Activated T-helper 1 cell treated with anti-CD3 and anti-CD28 coated beads, Interleukin-12 subunit alpha, Interleukin-12 subunit beta, Interleukin-2, Interleukin-4 antibody, amounts not matched to agents 30 ng/mL and 10 ng/mL and 1 ng/mL, durations not matched to agents 14 hours and 24 hours and 36 hours (primary cell): ENCODE measurements around the gene CELF4. TPM values are rescaled to one million over a fixed set of nuclear protein-coding genes. Genes with fewer than 3 reads are reported as not detected.

ENCODE experiments used
- DNase-seq: peaks from one replicate; pipeline ENCODE4 v3.0.0; 2021; ENCODE audit warnings: low spot score
- H3K27ac Mint-ChIP-seq: one replicate; pipeline ENCODE4 v1.8.0; 2021; ENCODE audit warnings: mild to moderate bottlenecking, mixed read lengths
- H3K27me3 Mint-ChIP-seq: one replicate; pipeline ENCODE4 v1.8.0; 2022; ENCODE audit warnings: mild to moderate bottlenecking, moderate library complexity, mixed read lengths; ENCODE audit not compliant: insufficient read depth
- H3K36me3 Mint-ChIP-seq: one replicate; pipeline ENCODE4 v1.8.0; 2021; ENCODE audit warnings: low read depth, mixed read lengths
- H3K4me1 Mint-ChIP-seq: one replicate; pipeline ENCODE4 v1.8.0; 2021; ENCODE audit warnings: low read depth, mixed read lengths
- H3K4me3 Mint-ChIP-seq: one replicate; pipeline ENCODE4 v1.8.0; 2021; ENCODE audit warnings: mild to moderate bottlenecking, moderate library complexity, mixed read lengths
- H3K9me3 Mint-ChIP-seq: one replicate; pipeline ENCODE4 v1.8.0; 2021; ENCODE audit warnings: mixed read lengths
- intact Hi-C: fragments of 100-400 bp; cut with micrococcal nuclease; formaldehyde crosslinking; loops from one replicate; pipeline ENCODE4 v1.15.1; 2024
- total RNA-seq: library from RNA; stranded (reverse); gene quantifications from 2 replicates; pipeline ENCODE4 v1.2.3, GENCODE V29; 2022

CELF4 gene
- total RNA-seq, 1 donor from 2014 or later, result not detected

DNA sequence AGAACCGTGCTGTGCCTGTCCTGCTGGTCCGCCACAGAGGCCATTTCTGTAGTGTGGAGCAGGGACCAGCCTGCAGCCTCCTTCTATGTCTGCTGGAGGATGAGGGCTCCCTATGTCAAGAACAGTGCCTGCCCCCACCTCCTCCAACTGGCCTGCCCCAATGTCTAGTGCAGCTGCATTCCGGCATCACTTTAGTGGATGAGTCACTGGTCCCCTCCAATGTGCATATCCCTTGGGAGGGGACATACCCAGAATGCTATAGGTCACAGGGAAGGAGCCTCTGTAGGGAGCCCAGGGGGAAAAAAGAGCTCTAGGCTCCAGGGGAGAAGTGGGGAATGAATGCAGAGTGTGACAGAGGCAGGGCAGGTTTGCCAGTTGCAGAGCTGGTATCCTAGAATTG, 219.6 kb downstream of the CELF4 start:
- Mint-ChIP-seq H3K27ac (no peak overlapping the region), H3K4me3 (no peak overlapping the region), H3K9me3 (no peaks in the 10 kb centered on the region), H3K27me3 (no peaks in the 10 kb centered on the region), H3K4me1 (no peaks in the 10 kb centered on the region), H3K36me3 (no peaks in the 10 kb centered on the region)
- intact Hi-C loops, result no loop called here
- no peak for DNase-seq

DNA sequence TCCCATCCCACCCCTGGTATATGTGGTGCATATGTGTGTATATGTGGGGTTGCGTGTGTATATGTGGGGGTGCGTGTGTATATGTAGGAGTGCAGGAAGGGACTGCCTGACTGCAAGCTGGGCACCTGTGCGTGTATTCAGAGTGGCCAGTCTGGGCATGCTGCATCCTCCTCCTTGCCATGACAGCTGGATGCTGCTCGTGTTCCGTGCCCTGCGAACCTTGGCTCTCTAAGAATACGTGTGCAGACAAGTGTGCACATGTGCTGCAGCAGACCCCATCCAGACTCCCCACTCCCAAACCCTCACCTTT, 222.1 kb downstream of the CELF4 start:
- H3K27ac Mint-ChIP-seq, result no peak overlapping the region
- no peaks in the 10 kb centered on the region for H3K9me3 Mint-ChIP-seq
- DNase-seq, result no peak
- no peak overlapping the region for H3K4me3 Mint-ChIP-seq
- intact Hi-C loops, result loop anchor here (2.0 kb wide), 1 partner anchor 401 kb away; no protein-coding TSS in a partner anchor
- H3K36me3 Mint-ChIP-seq, result no peaks in the 10 kb centered on the region
- peaks cover 2% of the 10 kb centered on the region for H3K27me3 Mint-ChIP-seq
- no peaks in the 10 kb centered on the region for H3K4me1 Mint-ChIP-seq

DNA sequence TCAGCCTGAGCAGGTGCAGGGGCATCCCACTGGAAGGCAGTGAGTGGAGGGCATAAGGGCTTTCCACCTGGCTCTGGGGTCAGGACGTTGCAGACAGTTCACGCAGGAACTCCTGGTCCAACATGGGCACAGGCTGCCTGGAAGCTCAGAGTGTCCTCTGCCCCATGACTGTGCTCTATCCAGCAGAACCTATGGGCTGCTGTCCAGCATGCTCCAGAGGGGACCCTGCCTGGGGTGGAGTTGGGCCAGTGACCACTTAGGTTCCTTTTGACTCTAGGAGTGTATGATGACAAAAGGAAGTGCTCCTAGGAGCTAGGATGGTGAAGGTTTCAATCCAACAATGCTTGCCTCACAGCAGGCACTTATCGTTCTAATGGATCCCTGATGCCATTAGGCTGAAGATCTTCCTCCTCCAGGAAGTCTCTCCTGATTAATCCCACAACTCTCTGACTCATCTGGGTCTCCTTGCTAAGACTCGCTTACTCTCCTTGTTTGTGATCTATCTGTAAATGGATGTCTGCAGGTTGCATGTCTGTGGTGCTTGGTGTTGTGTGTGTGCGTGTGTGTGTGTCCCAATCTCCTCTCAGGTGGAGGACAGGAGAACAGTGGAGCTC, 224.0 kb downstream of the CELF4 start:
- no peak for DNase-seq
- intact Hi-C loops, result loop anchor here (2.0 kb wide), 1 partner anchor 399 kb away; no protein-coding TSS in a partner anchor
- no peak overlapping the region for H3K27ac Mint-ChIP-seq
- H3K9me3 Mint-ChIP-seq, result no peaks in the 10 kb centered on the region
- H3K27me3 Mint-ChIP-seq, result peaks cover 2% of the 10 kb centered on the region
- H3K4me3 Mint-ChIP-seq, result no peak overlapping the region
- no peaks in the 10 kb centered on the region for H3K4me1 Mint-ChIP-seq
- H3K36me3 Mint-ChIP-seq, result no peaks in the 10 kb centered on the region

DNA sequence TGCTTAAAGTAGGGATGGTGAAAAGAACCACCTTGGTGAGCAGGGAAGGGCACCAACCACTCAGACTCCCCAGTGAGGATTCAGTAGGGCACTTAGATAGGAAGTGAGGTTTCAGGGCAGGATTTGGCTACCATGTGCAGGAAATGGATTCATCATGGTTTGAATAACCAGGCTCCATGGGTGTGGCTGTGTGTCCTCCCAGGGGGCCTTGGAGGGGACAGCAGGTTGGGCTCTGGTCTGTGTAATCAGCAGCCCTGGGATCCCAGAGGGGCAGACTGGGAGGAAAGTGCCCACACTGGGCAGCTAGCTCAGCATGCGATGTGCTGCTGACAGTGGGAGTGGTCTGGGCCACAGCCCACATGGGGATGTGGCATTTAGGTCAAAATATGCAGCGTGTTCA, 224.6 kb downstream of the CELF4 start:
- Mint-ChIP-seq H3K27ac (no peak overlapping the region), H3K9me3 (no peaks in the 10 kb centered on the region)
- intact Hi-C loops, result no loop called here

DNA sequence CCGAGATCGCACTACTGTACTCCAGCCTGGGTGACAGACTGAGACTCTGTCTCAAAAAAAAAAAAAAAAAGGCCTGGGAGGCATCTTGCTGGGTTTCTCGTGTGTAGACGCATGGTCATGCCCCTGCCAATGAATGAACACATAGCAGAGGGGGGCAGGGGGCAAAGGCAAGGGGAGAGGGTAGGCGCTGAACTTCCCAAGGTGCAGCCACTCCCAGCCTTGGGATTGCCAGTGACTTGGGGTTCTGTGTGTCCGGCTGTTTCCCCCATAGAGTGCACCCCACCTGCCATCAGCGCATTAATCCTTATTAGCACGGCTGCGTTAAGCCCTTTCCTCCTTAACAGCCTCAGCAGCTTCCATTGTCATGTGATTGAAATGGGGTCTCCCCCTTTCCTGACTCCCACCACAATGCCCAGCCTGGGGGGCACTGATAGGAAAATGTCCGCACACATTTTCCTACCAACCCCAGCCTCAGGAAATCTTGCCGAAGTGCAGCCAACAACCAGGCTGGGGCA, 225.8 kb downstream of the CELF4 start:
- Mint-ChIP-seq H3K4me3 (no peak overlapping the region), H3K27me3 (peaks cover 2% of the 10 kb centered on the region), H3K27ac (no peak overlapping the region), H3K36me3 (no peaks in the 10 kb centered on the region), H3K9me3 (no peaks in the 10 kb centered on the region), H3K4me1 (no peaks in the 10 kb centered on the region)
- intact Hi-C loops, result no loop called here
- no peak for DNase-seq

More for the DNA sequence above, 224.6 kb downstream of the CELF4 start:
- no peak for DNase-seq
- Mint-ChIP-seq H3K4me1 (no peaks in the 10 kb centered on the region), H3K27me3 (peaks cover 2% of the 10 kb centered on the region), H3K4me3 (no peak overlapping the region), H3K36me3 (no peaks in the 10 kb centered on the region)

DNA sequence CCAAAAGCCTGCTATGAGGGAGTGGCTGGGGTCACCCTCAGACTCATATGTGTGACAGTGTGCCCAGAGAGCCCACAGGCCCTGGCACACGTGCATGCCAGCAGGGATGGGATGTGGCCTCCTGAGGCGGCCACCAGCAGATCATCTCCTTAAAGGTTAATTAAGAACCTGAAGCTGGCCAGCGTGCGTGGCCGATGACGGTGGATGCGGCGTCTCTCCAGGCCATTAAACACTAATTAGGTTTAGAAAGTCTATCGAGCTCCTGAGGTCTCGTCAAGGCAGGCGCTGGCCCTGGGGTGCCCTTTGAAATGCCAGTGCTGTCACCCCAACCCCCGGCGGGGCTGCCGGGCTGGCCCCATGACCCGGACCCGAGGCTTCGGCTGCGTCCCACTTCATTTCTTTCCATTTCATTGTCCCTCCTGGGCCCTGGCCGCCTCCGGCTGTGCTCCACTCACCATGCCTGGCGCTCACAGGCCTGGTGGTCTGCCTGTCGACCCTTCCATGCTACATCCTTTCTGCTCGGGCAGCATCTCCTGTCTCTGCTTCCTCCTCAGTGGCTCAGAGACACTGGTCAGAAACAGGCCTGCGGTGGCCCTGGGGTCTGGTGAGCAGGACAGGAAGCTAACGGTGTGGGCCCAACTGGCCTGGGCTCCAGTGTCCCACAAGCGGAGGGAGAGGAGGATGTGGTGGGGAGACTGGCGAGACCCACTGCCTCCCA, 228.9 kb downstream of the CELF4 start:
- Mint-ChIP-seq H3K4me3 (no peak overlapping the region), H3K27me3 (peaks cover 4% of the 10 kb centered on the region), H3K4me1 (no peaks in the 10 kb centered on the region), H3K9me3 (no peaks in the 10 kb centered on the region), H3K36me3 (no peaks in the 10 kb centered on the region), H3K27ac (no peak overlapping the region)
- intact Hi-C loops, result no loop called here
- DNase-seq, result no peak

DNA sequence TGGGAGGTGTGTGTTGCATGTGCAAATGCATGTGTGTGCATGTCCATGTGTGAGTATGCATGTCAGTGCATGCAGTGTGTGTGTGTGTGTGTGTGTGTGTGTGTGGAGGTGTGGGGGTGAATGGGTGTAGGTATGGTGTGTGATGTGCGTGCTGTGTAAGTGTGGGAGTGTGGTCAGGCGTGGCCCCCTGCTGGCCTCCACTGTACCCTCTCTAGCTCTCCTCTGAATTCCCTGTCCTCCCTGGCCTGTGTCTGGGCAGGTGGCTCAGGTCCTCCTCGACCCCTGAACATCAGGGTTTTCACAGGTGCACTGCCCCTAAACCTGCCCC, 230.2 kb downstream of the CELF4 start:
- H3K4me1 Mint-ChIP-seq, result no peaks in the 10 kb centered on the region
- no peak overlapping the region for H3K4me3 Mint-ChIP-seq
- no peak overlapping the region for H3K27ac Mint-ChIP-seq
- no peaks in the 10 kb centered on the region for H3K9me3 Mint-ChIP-seq
- peaks cover 4% of the 10 kb centered on the region for H3K27me3 Mint-ChIP-seq
- intact Hi-C loops, result no loop called here
- no peak for DNase-seq
- H3K36me3 Mint-ChIP-seq, result no peaks in the 10 kb centered on the region

DNA sequence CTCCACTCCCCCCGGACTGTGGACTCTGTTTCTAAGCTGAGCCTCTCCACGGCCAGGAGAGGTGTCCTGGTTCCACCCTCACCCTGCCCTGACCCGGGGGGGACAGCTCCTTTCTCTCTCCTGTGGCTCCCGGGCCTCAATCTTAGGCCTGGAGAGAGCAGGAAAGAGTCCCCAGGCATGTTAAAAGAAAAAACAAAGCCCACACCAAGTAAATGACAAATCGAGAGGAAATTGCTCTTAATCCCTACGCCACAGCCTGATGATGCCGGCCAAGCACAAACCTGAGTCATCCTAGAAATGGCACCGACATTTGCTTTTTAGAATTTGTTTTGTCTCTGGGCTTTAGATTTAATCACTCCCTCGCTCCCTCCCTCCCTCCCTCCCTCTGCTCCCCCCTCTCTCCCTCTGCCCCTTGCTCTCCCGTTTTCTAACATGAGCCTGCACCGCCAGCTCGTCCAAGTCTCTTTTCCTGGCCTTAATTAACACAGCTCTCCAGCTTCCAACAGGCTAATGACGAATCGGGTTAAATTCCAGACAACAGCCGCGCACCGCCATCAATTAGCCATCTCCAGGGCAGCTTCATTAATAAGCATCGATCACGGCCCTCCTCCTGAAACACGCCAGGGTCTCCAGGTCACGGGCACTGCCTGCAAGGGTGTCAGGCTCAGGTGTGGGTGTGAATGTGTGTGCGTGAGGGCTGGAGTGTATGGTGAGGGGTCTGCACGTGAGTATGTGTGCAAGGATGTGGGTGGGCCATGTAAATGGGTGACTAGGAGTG, 230.8 kb downstream of the CELF4 start:
- Mint-ChIP-seq H3K27ac (no peak overlapping the region), H3K27me3 (peaks cover 4% of the 10 kb centered on the region), H3K4me1 (no peaks in the 10 kb centered on the region), H3K9me3 (no peaks in the 10 kb centered on the region), H3K4me3 (no peak overlapping the region), H3K36me3 (no peaks in the 10 kb centered on the region)
- intact Hi-C loops, result no loop called here
- no peak for DNase-seq

DNA sequence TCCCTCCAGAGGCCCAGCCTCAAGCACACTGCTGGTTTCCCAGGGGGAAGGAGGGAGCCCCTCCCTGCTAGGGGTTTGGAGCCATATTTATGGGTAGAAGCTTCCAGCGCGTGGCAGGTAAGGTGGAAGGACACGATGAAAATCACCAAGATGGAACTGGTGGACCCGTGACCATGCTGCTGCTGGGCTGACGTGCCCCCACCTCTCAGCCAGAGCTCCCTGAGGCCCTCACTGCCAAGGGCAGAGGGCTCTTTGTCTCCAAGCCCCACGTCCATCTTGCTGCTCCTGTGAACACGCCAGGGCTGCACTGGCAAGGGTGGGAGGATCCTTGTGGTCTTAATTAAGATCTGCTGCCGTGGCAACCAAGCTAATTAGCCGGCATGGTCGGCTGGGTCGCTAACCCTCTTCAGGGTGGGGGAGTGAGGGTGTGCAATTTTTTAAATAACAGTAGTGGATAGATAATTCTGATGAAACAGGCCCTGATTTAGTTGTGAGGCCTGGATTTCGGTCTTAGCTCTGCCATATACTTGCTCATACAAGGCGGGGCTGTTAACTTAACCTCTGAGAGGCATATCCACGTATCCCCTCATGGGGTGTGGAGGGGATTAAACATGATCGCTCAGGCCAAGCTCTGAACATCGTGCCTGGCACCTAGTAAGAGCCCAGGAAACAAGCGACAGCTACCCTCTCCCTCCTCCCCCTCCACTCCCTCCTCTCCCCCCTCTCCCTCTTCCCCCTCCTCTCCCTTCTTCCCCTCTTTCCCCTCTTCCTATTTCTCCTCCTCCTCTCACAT, 232.8 kb downstream of the CELF4 start:
- H3K36me3 Mint-ChIP-seq, result no peaks in the 10 kb centered on the region
- no peak overlapping the region for H3K4me3 Mint-ChIP-seq
- peaks cover 2% of the 10 kb centered on the region for H3K27me3 Mint-ChIP-seq
- H3K9me3 Mint-ChIP-seq, result no peaks in the 10 kb centered on the region
- no peak for DNase-seq
- no peak overlapping the region for H3K27ac Mint-ChIP-seq
- no peaks in the 10 kb centered on the region for H3K4me1 Mint-ChIP-seq
- intact Hi-C loops, result no loop called here

DNA sequence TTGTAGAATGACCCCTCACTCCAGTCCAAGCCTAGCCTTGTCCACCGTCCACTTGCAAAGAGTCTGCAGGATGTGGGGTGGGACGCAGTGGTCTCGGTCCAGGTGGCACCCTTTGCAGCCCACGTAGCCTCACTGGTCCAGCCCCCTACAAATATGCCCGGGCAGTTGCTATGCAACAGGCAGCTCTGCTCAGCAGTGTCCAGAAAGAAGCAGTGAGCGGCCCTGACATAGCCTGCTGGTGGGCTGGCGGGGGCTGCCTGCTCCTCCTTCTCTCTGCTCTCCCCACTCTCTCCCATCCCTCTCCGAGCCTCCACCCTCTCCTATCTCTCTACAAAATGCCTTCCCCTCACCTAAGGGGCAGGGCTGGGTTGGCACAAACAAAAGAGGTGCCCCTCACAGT, 233.4 kb downstream of the CELF4 start:
- no peak overlapping the region for H3K27ac Mint-ChIP-seq
- H3K36me3 Mint-ChIP-seq, result no peaks in the 10 kb centered on the region

DNA sequence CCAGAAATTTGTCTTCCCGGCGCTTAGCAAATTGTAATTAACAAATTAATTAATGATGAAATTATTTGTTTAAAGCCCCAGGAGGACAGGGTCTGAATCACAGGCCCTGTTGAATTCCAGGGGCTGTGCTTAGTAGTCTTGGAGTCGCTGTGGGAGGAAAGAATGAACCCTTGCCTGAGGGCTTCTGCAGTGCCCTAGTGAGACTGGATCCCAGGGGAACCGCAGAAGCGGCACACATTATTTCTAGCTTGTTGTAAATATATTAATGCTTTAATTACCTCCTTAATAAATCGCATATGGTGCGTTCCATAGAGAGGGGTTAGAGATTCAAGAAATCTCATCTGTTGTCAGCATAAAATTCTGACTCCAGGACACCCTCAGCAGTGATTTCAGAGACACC, 235.4 kb downstream of the CELF4 start:
- DNase-seq, result no peak
- Mint-ChIP-seq H3K9me3 (no peaks in the 10 kb centered on the region), H3K27me3 (peaks cover 2% of the 10 kb centered on the region), H3K36me3 (no peaks in the 10 kb centered on the region), H3K4me3 (no peak overlapping the region), H3K4me1 (no peaks in the 10 kb centered on the region), H3K27ac (no peak overlapping the region)
- intact Hi-C loops, result no loop called here

More for the DNA sequence above, 233.4 kb downstream of the CELF4 start:
- intact Hi-C loops, result no loop called here
- Mint-ChIP-seq H3K4me1 (no peaks in the 10 kb centered on the region), H3K9me3 (no peaks in the 10 kb centered on the region), H3K27me3 (peaks cover 2% of the 10 kb centered on the region), H3K4me3 (no peak overlapping the region)
- no peak for DNase-seq

DNA sequence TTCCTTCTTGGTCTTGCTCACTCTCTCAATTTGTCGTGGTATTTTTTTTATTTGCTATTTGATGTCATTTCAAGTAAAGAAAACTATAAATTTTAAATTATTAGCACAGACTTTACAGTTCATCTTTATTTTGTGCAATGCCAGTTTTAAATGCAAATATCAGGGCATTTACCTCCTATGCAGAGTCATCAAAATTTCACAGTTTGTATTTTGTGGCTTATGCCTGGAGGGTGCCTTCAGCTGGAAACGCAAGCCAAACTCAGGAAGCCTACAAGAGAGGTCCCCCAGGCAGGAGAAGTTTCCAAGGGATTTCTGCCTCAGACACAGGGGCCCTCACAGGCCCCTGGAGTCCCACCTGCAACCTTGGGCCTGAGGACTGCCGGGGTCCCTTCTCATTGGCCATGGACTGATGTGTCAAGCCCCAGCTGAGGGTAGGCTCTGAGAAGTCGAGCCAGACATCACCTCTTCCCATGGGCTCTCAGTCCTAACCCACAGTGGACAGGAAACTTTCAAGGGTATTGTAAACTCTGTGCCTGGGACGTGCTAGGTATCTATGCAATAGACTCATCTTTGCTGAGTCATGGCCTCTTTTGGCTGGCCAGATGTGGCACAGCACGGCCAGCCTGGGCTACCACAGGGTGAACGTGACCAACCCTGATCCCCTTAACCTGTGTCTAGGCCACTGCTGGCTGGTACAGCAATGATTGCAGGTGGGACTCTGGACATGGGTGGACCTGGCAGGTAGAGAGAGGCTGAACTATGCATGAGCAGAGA, 236.5 kb downstream of the CELF4 start:
- Mint-ChIP-seq H3K4me3 (no peak overlapping the region), H3K36me3 (no peaks in the 10 kb centered on the region), H3K9me3 (no peaks in the 10 kb centered on the region), H3K4me1 (no peaks in the 10 kb centered on the region), H3K27ac (no peak overlapping the region), H3K27me3 (peaks cover 2% of the 10 kb centered on the region)
- DNase-seq, result no peak
- intact Hi-C loops, result no loop called here
